WTC11 (cell line): ENCODE data around the gene EPB41. TPM values are rescaled to one million over a fixed set of nuclear protein-coding genes. Genes with fewer than 3 reads are reported as not detected.

Experiments
- ATAC-seq: fragments of 200-7000 bp; cut with Tn5 transposase; 2 replicates; pipeline ENCODE4 v1.10.0; 2021; ENCODE audit warnings: mild to moderate bottlenecking, moderate library complexity
- CTCF ChIA-PET: fragments of 300-600 bp; sonication (Branson Sonifier 250); formaldehyde crosslinking; loops from one replicate; lab custom pipeline; 2021; ENCODE audit warnings: antibody characterized with exemption; lab: Charles Lee
- POLR2A ChIA-PET: fragments of 350-600 bp; sonication (Branson Sonifier 250); formaldehyde crosslinking; loops from one replicate; lab custom pipeline; 2021; ENCODE audit warnings: antibody characterized with exemption; lab: Charles Lee
- DNase-seq: peaks from one replicate; pipeline ENCODE4 v3.0.0; 2021; ENCODE audit warnings: low spot score
- H3K27ac Mint-ChIP-seq: 2 replicates; pipeline ENCODE4 v1.8.0; 2021; ENCODE audit warnings: mixed read lengths
- H3K27me3 Mint-ChIP-seq: 2 replicates; pipeline ENCODE4 v1.8.0; 2021; ENCODE audit warnings: low read depth, mild to moderate bottlenecking, moderate library complexity, mixed read lengths
- H3K36me3 Mint-ChIP-seq: 2 replicates; pipeline ENCODE4 v1.8.0; 2021; ENCODE audit warnings: mixed read lengths
- H3K4me1 Mint-ChIP-seq: 2 replicates; pipeline ENCODE4 v1.8.0; 2022; ENCODE audit warnings: mixed read lengths
- H3K4me3 Mint-ChIP-seq: 2 replicates; pipeline ENCODE4 v1.8.0; 2021; ENCODE audit warnings: mild to moderate bottlenecking, moderate library complexity, mixed read lengths
- H3K9me3 Mint-ChIP-seq: 2 replicates; pipeline ENCODE4 v1.8.0; 2021; ENCODE audit warnings: mixed read lengths
- AR ChIP-seq: fragments of 250-450 bp; sonication (Bioruptor Pico); IDR thresholded peaks from 2 replicates; pipeline ENCODE4 v1.9.0; 2021; ENCODE audit warnings: mild to moderate bottlenecking
- CDX4 ChIP-seq: fragments of 250-450 bp; sonication (Bioruptor Pico); IDR thresholded peaks from 2 replicates; pipeline ENCODE4 v1.9.0; 2021; ENCODE audit warnings: moderate library complexity, mild to moderate bottlenecking, inconsistent platforms, borderline replicate concordance
- CREM ChIP-seq: sonication (generic); formaldehyde crosslinking; IDR thresholded peaks from 2 replicates; pipeline ENCODE4 v1.8.1; 2022; ENCODE audit warnings: mild to moderate bottlenecking, missing genetic modification reagents, moderate library complexity
- CTCF ChIP-seq: fragments of 200-600 bp; IDR thresholded peaks from 2 replicates; pipeline ENCODE4 v1.8.0; 2022; ENCODE audit warnings: antibody characterized with exemption
- FOXP1 ChIP-seq: sonication (generic); formaldehyde crosslinking; IDR thresholded peaks from 2 replicates; pipeline ENCODE4 v1.8.0; 2022; ENCODE audit warnings: missing genetic modification reagents, mild to moderate bottlenecking, moderate library complexity, borderline replicate concordance
- GABPB1 ChIP-seq: sonication (generic); formaldehyde crosslinking; IDR thresholded peaks from 2 replicates; pipeline ENCODE4 v1.8.1; 2023; ENCODE audit warnings: mild to moderate bottlenecking, missing genetic modification reagents
- MLX ChIP-seq: sonication (generic); formaldehyde crosslinking; IDR thresholded peaks from 2 replicates; pipeline ENCODE4 v1.8.1; 2023; ENCODE audit warnings: mild to moderate bottlenecking, missing genetic modification reagents, moderate library complexity
- MYBL2 ChIP-seq: sonication (generic); formaldehyde crosslinking; IDR thresholded peaks from 2 replicates; pipeline ENCODE4 v1.8.1; 2023; ENCODE audit warnings: mild to moderate bottlenecking, moderate library complexity, missing genetic modification reagents
- TP53 ChIP-seq: sonication (generic); formaldehyde crosslinking; IDR thresholded peaks from 2 replicates; pipeline ENCODE4 v1.8.1; 2023; ENCODE audit warnings: mild to moderate bottlenecking, missing genetic modification reagents
- ZNF425 ChIP-seq: fragments of 250-450 bp; sonication (Bioruptor Pico); conservative IDR thresholded peaks from 2 replicates; pipeline ENCODE4 v1.9.0; 2021; ENCODE audit warnings: mild to moderate bottlenecking
- ZSCAN18 ChIP-seq: fragments of 250-450 bp; sonication (Bioruptor Pico); IDR thresholded peaks from 2 replicates; pipeline ENCODE4 v2.1.2; 2022; ENCODE audit warnings: mild to moderate bottlenecking, moderate library complexity
- total RNA-seq: library from RNA; stranded (reverse); gene quantifications from 3 replicates; pipeline ENCODE4 v1.2.3, GENCODE V29; 2021
- TF ChIP-seq, protein P1 (sequence below): sonication (generic); formaldehyde crosslinking; IDR thresholded peaks from 2 replicates; pipeline ENCODE4 v1.8.1; 2023; ENCODE audit warnings: mild to moderate bottlenecking, moderate library complexity, missing genetic modification reagents
- TF ChIP-seq, protein P2 (sequence below): sonication (generic); formaldehyde crosslinking; IDR thresholded peaks from 2 replicates; pipeline ENCODE4 v1.8.0; 2023; ENCODE audit warnings: missing genetic modification reagents

EPB41 gene
- total RNA-seq, 1 experiment from 2014 or later: 85.0 TPM

DNA sequence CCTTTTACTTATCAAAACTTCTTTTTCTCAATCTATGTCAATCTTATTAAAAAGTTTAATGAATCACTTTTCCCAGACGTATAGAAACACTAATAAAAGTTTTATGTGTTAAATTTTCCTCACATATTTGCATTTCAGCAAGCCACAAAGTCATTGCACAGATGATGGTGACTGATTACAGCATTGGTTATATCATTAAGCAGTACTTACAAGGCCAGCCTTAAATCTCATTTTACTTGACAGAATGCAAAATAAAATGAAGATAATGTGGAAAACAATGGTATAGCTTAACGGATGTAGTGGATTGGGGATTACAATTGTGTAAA lies 169.8 kb downstream of the EPB41 start:
- CTCF ChIA-PET: interaction anchor here (1.0 to 1.2 kb wide), 2 partner anchors 114 to 191 kb away, joined by 3 read pairs; no protein-coding TSS in a partner anchor
- no peaks in the 10 kb centered on the region for H3K36me3 Mint-ChIP-seq
- H3K4me1 Mint-ChIP-seq: peaks cover 9% of the 10 kb centered on the region; the same call in 1 of the 2 replicates
- H3K27me3 Mint-ChIP-seq: no peaks in the 10 kb centered on the region
- H3K27ac Mint-ChIP-seq: no peak overlapping the region
- H3K4me3 Mint-ChIP-seq: no peak overlapping the region
- no peak for DNase-seq
- TF ChIP-seq GABPB1 (CRISPR knock-in tag): no peak
- no peak for TF ChIP-seq TP53
- no peak for TF ChIP-seq CTCF
- TF ChIP-seq, protein P1, sequence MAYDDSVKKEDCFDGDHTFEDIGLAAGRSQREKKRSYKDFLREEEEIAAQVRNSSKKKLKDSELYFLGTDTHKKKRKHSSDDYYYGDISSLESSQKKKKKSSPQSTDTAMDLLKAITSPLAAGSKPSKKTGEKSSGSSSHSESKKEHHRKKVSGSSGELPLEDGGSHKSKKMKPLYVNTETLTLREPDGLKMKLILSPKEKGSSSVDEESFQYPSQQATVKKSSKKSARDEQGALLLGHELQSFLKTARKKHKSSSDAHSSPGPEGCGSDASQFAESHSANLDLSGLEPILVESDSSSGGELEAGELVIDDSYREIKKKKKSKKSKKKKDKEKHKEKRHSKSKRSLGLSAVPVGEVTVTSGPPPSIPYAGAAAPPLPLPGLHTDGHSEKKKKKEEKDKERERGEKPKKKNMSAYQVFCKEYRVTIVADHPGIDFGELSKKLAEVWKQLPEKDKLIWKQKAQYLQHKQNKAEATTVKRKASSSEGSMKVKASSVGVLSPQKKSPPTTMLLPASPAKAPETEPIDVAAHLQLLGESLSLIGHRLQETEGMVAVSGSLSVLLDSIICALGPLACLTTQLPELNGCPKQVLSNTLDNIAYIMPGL (CRISPR knock-in tag): no peak
- TF ChIP-seq MLX (CRISPR knock-in tag): no peak
- TF ChIP-seq ZSCAN18 (CRISPR knock-in tag): no peak
- no peak for TF ChIP-seq ZNF425 (CRISPR knock-in tag)
- TF ChIP-seq, protein P2, sequence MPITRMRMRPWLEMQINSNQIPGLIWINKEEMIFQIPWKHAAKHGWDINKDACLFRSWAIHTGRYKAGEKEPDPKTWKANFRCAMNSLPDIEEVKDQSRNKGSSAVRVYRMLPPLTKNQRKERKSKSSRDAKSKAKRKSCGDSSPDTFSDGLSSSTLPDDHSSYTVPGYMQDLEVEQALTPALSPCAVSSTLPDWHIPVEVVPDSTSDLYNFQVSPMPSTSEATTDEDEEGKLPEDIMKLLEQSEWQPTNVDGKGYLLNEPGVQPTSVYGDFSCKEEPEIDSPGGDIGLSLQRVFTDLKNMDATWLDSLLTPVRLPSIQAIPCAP (CRISPR knock-in tag): no peak
- TF ChIP-seq FOXP1 (CRISPR knock-in tag): no peak
- TF ChIP-seq CREM (CRISPR knock-in tag): no peak
- no peak for TF ChIP-seq MYBL2 (CRISPR knock-in tag)
- no peak for TF ChIP-seq AR (CRISPR knock-in tag)
- no peak for TF ChIP-seq CDX4 (CRISPR knock-in tag)
- TF ChIP-seq, all 79 proteins: peak for 0
- no peak for ATAC-seq
- POLR2A ChIA-PET: no interaction called here
- H3K9me3 Mint-ChIP-seq: no peaks in the 10 kb centered on the region
